Measurements from ENCODE around the gene TRPT1.

Gene TRPT1

DNA sequence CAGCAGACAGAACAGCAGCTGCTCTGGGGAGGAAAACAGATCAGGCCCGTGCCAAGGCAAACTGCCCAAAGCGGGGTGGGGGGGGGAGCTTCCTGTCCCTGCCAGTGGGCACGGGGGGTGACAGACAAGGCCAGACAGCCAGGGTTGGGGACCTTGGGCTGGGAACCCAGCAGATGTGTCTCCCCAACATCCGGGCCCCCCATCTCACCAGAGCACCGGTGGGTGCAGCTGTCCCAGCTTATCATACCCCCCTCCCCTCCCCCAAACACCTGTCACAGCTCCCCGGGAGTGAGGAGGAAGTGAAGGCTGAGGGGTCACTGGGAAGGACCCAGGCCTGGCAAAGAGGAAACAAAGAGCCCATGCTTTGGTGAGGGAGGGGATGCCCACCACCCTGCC is 19.4 kb upstream of the TRPT1 start:
- no peak for DNase-seq (ENCODE audit: low read depth)

DNA sequence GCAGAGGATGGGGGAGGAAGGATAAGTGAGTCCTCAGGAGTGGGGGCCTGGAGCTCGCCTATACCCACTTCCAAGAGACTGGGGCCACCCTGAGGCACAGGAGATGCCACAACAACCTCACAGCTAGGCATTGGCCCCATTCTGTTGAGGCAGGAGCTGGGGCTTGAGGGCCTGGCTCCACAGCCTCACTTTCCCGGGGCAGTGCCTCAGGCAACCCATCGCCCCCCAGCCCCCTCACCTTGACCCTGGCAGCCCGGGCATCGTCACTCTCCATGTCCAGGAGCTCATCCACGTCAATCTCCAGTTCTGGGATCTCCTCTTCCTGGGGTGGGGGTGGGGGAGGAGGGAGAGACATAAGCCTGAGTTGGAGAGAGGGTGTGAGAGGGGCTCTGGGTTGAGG is 19.0 kb upstream of the TRPT1 start:
- DNase-seq (ENCODE audit: low read depth): no peak

DNA sequence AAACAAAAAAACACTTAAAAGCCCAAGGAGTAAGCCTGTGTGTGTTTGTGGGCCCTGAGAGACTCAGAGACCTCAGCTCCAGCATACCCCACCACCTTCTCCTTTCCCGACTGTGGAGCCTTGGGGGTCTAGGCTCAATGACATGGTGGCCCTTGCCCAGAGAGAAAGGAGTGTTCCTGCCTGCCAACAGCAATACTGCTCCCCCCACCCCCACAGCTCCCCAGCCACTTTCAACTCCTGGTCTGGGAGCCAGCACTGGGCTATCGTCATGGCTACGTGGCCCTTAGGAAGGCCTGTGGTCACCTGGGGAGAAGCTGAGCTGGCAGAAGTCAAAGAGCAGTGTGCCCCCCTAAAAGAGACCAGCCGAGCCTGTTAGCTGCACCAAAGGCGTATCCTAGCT is 18.1 kb upstream of the TRPT1 start:
- DNase-seq (ENCODE audit: low read depth): no peak

DNA sequence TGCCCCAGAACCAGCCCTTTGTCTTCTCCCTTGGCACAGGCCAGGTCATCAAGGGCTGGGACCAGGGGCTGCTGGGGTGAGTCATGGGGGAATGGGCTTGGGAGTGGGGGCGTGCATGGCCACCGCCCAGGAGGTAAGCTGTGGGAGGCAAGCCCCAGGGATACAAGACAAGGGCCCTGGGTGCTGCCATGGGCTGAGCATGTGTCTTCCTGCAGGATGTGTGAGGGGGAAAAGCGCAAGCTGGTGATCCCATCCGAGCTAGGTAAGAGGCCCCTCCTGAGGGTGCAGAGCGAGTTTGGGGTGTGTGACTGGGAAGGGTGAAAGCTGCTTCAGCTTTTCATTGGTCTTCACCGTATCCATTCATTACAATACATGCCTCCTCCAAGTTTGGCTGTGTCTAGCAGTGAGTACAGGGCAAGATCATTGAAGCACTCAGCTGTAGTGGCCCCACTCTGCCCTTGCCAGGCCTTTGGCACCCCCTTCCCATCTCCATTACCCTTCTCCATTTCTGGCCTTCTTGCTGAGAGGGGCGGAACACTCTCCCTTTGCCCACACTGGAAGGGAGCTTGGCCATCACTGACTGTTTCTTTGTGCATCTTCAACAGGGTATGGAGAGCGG is 17.4 kb upstream of the TRPT1 start:
- no peak for DNase-seq (ENCODE audit: low read depth)

DNA sequence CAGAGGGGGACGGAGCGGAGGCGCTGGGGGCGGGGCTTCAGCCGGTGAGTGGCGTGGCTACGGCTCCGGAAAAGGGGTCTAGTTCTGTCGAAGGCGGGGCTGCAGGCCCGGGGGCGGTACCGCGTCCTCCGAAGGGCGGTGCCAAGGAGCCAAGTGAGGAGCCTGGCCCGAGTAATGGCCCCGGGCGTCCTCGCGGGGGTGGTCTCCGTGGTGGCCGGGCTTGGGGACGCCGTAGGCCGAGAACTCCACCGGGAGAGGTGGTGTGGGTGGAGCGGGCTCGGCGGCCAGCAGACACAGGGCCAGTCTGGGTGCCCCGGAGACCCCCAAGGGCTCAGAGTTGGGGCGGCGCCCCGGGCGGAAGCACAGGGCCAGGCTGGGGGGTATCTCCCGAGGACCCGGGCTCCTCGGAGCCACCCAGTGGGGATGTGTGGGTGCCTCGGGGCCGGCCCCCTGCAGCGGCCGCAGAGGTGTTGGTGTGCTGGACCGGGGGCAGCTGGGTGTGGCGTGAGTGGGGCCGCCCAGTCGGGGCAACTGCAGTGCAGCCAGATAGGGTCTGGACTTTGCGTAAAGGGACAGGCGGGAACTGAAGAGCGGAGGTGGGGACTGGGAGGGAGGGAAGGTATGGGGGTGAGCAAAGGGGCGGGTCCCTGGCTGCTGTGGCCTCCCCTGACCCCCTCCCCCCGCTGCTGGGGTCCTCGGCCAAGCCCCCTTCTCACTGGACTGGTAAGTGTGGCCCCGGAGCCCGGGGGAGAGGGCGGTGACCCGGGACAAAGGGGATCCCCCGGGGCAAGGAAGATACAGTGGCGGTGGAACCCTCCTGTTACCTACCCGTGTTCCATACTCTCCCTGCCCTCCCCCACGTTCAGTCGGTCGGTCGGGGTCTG is 15.7 kb upstream of the TRPT1 start:
- no peak for DNase-seq (ENCODE audit: low read depth)

DNA sequence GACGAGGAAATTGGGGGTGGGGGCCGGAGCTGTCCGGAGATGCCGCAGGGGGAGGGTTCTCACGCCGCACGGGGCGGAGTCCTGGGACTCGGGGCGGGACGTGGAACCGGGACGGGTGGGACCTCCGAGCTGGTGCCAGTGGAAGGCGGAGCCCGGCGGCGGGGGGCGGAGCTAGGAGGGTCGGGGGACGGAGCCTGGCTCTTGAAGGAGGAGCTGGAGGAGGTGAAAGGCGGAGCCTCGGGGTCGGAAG is 15.2 kb upstream of the TRPT1 start:
- peak; percentile 100 for DNase-seq (ENCODE audit: low read depth)

DNA sequence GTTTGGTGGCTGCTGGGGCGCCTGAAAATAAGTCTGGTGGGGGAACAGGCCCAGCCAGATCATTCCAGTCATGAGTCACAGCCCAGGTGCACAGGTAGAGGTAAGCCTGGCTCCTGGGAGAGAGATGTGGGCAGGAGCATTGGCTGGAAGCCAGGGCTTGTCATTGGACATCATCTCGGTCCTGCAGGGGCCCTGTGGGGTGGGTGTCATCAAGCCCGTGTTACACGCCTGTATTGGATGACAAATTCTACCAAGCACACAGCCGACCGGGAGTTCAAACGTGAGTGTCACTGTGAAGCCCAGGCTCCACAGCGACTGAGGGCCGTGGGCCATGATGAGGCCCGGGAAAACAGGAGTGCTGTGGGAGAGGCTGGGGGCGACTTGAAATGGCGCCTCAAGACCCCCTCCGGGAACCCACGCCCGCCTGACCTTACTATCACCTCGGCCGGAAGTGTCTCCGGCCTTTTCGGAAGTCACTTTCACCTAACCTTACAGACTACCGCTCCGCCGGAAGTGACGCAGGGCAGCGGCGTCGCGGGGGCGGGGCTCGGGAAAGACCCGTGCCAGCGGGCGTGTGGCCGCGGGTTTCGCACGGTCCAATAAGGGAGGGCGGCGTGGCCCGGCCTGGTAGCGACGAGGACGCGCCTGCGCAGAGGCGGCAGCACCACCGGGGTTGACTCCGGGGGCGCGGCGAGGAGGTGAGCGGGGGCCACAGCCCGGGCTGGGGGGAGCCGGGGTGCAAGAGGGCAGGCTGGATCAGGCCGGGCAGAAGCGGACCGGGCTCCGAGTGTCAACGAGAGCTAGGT is 14.7 kb upstream of the TRPT1 start, which contains the start of gene FKBP2:
Gene FKBP2 (plus strand): TSS at position 661 of the 806 bp plus-strand sequence. CDS start 1,293 bp downstream, outside the sequence.
- DNase-seq (ENCODE audit: low read depth): peak; percentile 99

DNA sequence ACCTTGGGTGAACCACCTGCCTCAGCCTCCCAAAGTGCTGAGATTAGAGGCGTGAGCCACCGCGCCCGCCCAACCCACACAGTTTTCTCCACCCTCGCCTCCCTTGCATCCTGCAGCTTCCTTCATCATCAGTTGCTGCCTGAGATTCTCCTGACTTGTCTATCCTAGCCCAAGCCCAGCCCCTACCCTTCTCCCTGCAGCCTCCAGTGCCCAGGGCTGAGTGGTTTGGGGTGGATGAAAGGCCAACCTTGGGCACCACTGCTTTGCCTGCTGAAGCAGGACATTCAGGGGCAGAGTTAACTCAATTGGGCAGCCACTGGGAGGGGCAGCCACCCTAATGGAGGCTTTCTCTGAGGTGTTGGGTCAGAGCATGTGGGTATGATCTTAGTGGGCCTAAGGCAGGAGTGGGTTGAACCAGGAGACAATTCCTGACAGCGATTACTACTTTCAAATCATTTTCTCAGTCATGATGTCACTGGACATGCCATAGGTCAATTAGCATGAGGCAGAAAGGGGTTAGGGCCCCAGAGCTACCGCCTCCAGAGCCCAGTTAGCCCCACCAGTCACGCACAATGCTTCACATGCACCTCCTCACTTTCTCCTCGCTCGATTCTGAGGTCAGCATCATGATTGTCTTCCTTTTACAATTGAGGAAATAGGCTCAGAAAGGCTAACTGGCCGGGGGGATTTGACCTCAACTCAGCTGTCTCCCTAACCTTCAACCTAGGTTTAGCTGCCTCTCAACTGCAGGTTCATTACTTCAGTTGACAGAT is 13.9 kb upstream of the TRPT1 start:
- no peak for DNase-seq (ENCODE audit: low read depth)

DNA sequence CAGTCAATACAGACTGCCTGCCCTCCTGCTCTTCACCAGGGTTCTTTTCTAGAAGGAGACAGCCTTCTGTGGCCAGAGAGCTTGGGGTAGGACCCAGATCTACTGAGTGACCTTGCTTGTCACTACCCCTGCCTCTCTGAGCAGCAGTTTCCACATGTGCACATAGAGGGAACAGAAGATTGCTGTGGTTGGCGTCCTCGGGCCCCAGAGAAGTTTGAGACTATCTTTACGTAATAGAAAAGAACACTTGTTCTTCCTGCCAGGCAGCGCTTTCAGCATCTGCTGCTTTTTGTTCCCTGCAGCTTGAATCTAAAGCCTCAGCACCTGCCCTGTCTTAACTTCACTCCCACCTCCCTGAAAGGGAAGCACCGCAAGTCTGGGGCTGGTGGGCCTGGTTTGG is 13.0 kb upstream of the TRPT1 start:
- no peak for DNase-seq (ENCODE audit: low read depth)

DNA sequence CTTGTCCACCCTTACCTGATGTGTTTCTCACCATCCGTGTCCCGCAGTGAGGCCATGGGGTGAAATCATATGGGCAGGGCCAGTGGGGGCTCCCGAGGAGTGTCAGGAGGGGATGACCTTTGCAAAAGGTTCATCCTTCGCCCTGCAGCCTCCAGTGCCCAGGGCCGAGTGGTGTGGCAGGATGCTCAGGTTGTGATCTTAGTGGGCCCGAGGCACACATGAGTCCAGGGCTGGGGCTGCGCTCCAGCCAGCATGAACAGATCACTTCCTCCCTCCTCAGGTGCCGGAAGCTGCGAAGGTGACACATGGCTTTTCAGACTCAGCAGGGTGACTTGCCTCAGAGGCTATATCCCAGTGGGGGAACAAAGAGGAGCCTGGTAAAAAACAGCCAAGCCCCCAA is 12.1 kb upstream of the TRPT1 start:
- DNase-seq (ENCODE audit: low read depth): no peak

DNA sequence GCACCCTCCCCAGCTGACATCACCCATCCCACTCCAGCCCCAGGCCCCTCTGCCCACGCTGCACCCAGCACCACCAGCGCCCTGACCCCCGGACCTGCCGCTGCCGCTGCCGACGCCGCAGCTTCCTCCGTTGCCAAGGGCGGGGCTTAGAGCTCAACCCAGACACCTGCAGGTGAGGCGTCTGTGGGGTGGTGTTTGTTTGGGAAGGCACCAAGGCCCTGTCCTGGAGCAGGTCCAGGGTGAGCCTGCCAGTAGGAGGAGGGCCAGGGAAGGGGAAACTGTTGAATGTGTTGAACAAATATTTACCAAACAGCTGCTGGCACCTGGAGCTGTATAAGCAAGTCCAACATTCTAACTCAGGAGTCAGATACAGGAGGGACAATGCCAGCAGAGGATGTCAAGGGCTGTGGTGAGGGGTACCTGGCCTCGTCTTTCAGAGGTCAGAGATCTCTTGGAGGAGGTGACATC is 11.5 kb upstream of the TRPT1 start:
- no peak for DNase-seq (ENCODE audit: low read depth)

DNA sequence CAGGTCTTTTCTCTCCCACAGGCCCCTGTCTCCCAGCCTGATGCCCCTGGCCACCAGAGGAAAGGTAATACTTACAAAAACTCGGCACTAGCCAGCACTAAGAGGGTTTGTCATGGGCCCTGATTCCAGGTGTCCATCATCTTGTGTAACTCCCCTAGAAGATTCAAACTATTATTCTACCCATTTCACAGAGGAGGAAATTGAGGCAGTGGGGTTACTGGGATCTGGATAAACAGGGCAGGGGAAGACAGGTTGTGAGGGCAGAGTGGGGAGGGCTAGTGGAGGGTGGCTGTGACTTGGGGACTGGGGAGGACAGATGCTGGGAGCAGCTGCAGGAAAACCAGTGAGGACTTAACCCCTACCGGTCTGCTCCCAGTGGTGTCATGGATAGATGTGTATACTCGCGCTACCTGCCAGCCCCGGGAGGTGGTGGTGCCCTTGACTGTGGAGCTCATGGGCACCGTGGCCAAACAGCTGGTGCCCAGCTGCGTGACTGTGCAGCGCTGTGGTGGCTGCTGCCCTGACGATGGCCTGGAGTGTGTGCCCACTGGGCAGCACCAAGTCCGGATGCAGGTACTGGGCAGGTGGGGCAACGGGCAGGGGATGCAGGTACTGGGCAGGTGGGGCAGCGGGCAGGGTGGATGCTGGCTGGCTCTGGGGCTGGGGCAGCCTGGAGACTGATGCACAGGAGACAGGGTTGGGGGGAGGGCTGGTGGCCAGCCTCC is 9.6 kb upstream of the TRPT1 start:
- DNase-seq (ENCODE audit: low read depth): no peak

DNA sequence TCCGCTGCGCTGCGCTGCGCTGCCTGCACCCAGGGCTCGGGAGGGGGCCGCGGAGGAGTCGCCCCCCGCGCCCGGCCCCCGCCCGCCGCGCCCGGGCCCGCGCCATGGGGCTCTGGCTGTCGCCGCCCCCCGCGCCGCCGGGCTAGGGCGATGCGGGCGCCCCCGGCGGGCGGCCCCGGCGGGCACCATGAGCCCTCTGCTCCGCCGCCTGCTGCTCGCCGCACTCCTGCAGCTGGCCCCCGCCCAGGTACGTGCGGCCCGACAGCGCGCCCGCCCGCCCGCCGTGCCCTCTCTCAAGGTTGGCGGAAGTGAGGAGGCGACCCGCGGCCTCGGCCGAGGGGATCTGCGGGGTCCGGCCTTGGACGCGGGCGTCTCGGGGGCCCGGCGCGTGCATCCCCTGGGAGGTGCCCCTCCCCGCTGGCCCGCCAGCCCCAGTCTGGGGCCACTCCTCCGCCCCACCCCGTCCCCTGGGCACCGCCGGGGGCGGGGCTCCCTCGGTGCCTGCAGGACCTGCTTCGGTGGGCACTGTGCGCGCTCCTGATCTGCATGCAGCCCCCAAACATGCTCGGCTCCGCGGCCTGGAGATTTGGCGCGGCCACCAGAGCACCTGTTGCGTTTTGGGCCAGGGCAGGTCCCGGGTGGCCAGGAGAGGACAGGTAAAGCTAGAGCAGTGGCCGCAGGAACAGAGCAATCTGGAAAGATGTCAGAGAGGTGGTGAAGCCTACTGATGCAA is 8.8 kb upstream of the TRPT1 start:
- DNase-seq (ENCODE audit: low read depth): no peak

DNA sequence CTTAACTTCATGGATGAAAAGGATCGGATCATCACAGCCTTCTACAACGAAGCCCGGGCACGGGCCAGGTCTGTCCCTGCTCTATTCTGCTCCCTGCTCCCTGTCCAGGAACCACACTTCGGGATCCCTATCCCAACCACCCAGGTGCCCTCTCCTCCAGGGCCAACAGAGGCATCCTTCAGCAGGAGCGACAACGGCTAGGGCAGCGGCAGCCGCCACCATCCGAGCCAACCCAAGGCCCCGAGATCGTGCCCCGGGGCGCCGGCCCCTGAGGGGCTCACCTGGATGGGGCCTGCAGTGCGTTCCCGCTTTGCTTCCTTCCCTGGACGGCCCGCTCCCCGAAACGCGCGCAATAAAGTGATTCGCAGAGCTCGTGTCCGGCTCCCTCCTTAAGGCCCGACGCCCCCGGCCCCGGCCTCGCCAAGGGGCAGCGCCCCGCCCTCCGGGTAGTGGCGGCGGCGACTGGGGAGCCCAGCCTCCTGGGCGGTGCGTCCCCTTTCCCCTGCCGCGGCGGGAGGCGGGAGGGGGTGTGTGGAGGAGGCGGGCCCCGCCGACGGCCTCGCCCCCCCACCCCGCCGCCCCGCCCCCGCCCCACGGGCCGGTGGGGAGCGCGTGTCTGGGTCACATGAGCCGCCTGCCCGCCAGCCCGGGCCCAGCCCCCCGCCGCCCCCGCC is 8.1 kb upstream of the TRPT1 start, which contains the start of gene VEGFB:
Gene VEGFB (plus strand): TSS at position 672 of the 674 bp plus-strand sequence. CDS start 250 bp downstream, outside the sequence.
- DNase-seq (ENCODE audit: low read depth): peak; percentile 69

DNA sequence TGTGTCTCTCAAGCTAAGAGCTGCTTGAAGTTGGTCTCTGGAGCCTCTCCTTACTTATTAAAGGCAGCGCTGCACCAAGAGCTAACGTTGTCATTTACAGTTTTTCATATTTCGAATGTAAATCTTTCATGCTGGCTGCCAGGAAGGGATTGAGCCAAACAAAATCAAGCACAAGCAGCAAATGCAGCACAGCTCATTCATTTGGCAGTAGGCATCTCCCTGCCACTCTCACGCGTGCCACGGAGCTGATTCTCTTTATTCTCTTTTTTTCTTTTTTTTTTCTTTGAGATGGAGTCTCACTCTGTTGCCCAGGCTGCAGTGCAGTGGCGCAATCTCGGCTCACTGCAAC is 7.0 kb upstream of the TRPT1 start:
- no peak for DNase-seq (ENCODE audit: low read depth)

DNA sequence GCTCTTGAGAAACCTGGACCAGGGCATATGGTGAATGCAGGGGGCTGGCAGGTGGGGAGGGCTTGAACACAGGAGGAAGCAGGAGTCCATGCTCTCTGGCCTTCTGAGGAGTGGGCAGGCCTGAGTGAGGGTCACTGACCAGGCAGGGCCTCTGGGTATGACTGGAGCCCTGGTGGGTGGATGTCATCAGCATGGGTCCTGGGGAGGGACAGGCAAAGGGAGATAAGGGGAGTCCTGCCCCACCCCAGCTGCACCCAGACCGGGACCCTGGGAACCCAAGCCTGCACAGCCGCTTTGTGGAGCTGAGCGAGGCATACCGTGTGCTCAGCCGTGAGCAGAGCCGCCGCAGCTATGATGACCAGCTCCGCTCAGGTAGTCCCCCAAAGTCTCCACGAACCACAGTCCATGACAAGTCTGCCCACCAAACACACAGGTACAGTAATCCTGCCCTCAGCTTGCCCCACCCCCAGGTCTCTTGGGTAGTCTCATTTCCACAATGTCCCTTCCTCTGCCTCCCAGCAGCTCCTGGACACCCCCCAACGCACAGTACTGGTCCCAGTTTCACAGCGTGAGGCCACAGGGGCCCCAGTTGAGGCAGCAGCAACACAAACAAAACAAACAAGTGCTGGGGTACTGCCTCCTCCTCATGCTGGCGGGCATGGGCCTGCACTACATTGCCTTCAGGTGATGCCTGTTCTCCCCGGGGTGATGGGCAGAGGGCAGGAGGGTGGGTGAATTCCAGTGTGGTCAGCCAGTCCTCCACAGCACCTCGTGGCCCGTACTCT is 6.4 kb upstream of the TRPT1 start:
- DNase-seq (ENCODE audit: low read depth): no peak

DNA sequence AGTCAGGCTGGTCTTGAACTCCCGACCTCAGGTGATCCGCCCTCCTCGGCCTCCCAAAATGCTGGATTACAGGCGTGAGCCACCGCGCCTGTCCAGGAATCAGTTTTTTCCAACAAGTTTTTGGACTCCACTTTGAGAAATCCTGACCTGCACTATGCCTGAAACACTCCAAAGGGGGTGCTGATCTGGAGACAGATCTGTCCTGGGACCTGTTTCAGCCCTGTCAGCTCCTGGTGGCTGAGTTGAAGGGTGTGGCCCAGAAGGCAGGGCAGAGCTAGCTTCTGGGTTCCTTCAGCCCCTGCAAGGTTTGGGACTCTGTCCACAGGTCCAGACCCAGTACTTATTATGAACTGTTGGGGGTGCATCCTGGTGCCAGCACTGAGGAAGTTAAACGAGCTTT is 5.6 kb upstream of the TRPT1 start:
- no peak for DNase-seq (ENCODE audit: low read depth)

DNA sequence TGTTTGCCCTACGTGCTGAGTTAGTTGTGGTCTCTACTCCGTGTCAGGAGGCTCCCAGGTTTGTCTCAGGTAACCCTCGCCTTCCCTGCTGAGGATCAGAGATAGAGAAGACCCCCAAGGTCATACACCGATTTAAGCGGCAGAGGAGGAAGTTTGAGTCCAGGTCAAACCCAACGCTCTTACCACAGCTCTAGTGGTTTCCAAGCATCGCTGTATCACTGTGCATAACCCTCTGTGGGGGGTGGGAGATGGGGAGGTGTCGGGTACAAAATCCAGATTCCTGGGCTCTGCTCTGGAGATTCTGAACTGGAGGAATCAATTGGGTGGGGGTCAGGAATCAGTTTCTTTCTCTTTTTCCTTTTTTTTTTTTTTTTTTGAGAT is 5.0 kb upstream of the TRPT1 start:
- DNase-seq (ENCODE audit: low read depth): no peak
